ENCODE results near the gene SLC39A2.

Gene SLC39A2

DNA sequence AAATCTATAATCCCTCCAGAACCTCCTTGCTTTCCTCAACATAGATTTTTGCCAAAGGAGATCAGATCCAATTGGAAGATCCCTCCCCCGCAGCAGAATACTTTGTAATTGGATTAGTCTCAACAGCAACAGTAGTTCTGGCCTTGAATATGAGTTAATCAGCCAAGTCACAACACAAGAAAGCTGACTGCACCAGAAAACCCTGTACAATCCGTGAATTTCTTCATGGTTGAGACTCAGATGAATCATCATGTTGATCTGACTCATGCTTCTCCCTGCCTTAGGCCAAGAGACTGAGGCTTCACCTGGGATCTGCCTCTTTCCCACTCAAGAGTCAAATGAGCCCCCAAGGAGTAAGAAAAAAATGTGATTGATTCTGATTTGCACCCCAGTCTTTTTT, 12.3 kb upstream of the SLC39A2 start (continued):
- TF ChIP-seq ZNF626 (tag by site-specific recombination; IDR thresholded peaks at IDR 0.05) (no peak), ZNF274 (IDR thresholded peaks at IDR 0.05; ENCODE audit: low read length) (no peak), ZNF274 (tag by site-specific recombination; IDR thresholded peaks at IDR 0.05; ENCODE audit: borderline replicate concordance) (no peak), HOXD13 (CRISPR knock-in tag; IDR thresholded peaks at IDR 0.05; ENCODE audit: borderline replicate concordance) (no peak), WT1 (tag by site-specific recombination; IDR thresholded peaks at IDR 0.05) (no peak), EGR2 (tag by site-specific recombination; IDR thresholded peaks at IDR 0.05; ENCODE audit: low read depth) (no peak), SP7 (tag by site-specific recombination; IDR thresholded peaks at IDR 0.05) (no peak), ZNF629 (tag by site-specific recombination; IDR thresholded peaks at IDR 0.05) (peak; percentile 70), SP3 (tag by site-specific recombination; IDR thresholded peaks at IDR 0.05) (no peak), ZNF571 (tag by site-specific recombination; IDR thresholded peaks at IDR 0.05) (no peak)
- TF ChIP-seq, protein P1, sequence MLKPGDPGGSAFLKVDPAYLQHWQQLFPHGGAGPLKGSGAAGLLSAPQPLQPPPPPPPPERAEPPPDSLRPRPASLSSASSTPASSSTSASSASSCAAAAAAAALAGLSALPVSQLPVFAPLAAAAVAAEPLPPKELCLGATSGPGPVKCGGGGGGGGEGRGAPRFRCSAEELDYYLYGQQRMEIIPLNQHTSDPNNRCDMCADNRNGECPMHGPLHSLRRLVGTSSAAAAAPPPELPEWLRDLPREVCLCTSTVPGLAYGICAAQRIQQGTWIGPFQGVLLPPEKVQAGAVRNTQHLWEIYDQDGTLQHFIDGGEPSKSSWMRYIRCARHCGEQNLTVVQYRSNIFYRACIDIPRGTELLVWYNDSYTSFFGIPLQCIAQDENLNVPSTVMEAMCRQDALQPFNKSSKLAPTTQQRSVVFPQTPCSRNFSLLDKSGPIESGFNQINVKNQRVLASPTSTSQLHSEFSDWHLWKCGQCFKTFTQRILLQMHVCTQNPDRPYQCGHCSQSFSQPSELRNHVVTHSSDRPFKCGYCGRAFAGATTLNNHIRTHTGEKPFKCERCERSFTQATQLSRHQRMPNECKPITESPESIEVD (tag by site-specific recombination; IDR thresholded peaks at IDR 0.05): 0 out of 2 replicates have a peak, but pooled peaks have one; percentile 20
- TF ChIP-seq, protein P2, sequence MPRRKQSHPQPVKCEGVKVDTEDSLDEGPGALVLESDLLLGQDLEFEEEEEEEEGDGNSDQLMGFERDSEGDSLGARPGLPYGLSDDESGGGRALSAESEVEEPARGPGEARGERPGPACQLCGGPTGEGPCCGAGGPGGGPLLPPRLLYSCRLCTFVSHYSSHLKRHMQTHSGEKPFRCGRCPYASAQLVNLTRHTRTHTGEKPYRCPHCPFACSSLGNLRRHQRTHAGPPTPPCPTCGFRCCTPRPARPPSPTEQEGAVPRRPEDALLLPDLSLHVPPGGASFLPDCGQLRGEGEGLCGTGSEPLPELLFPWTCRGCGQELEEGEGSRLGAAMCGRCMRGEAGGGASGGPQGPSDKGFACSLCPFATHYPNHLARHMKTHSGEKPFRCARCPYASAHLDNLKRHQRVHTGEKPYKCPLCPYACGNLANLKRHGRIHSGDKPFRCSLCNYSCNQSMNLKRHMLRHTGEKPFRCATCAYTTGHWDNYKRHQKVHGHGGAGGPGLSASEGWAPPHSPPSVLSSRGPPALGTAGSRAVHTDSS (tag by site-specific recombination; IDR thresholded peaks at IDR 0.05): no peak
- TF ChIP-seq, protein P3, sequence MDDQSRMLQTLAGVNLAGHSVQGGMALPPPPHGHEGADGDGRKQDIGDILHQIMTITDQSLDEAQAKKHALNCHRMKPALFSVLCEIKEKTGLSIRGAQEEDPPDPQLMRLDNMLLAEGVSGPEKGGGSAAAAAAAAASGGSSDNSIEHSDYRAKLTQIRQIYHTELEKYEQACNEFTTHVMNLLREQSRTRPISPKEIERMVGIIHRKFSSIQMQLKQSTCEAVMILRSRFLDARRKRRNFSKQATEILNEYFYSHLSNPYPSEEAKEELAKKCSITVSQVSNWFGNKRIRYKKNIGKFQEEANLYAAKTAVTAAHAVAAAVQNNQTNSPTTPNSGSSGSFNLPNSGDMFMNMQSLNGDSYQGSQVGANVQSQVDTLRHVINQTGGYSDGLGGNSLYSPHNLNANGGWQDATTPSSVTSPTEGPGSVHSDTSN (CRISPR knock-in tag; IDR thresholded peaks at IDR 0.05): no peak

DNA sequence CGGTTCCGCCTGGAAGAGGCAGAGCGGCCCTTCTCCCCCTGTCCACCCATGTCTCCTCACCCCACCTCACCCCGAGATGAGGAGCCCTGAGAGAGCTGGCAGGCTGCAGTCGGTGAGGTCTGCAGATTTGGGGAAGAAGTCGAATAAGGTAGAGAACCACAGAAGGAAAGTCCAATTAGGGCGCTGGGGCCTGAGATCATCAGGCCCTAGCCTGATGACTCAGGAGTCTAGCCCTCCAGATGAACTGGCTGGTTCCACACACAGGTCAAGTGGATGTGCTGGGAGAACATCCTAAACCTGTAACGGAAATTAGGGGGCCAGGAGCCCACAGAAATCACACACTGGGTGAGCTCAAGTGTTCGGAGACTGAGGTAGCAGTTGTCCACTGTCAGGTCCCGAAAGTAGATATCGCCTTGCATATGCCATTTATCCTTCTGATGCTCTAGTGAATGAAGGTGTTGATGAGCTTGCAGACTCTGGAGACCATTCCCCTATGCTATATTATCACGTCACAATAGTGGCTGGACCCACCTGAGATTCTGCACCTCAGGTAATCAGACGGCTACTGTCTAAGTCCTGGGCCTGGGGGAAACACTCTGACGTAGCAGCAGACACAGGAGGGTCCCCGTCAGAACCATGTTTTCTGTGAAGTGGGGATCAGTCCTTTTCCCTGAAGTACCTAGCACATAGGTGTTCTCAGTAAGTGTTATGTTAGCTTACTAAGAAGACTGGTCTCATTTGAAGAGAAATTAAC, 10.2 kb upstream of the SLC39A2 start:
- peak overlapping the region; percentile 24 for H3K4me3 ChIP-seq (ENCODE audit: low read depth, low read length)
- H3K36me3 ChIP-seq (ENCODE audit: control insufficient read depth in 2 of 2, insufficient read depth in 1 of 2, low read length in 2 of 2): peaks cover 19 to 26% of the 10 kb centered on the region in 2 experiments
- CTCF ChIA-PET: interaction anchor here (0.6 to 2.2 kb wide), 5 partner anchors 8 to 534 kb away, joined by 3 to 15 read pairs (median 4); partner anchors contain the start of gene APEX1
- TF ChIP-seq ZNF416 (tag by site-specific recombination; IDR thresholded peaks at IDR 0.05): no peak
- no peak for TF ChIP-seq ZNF501 (tag by site-specific recombination; IDR thresholded peaks at IDR 0.05)
- no peak for TF ChIP-seq ZFP37 (tag by site-specific recombination; IDR thresholded peaks at IDR 0.05)
- TF ChIP-seq BCL11A (tag by site-specific recombination; IDR thresholded peaks at IDR 0.05; ENCODE audit: low read depth): no peak
- TF ChIP-seq, protein P4, sequence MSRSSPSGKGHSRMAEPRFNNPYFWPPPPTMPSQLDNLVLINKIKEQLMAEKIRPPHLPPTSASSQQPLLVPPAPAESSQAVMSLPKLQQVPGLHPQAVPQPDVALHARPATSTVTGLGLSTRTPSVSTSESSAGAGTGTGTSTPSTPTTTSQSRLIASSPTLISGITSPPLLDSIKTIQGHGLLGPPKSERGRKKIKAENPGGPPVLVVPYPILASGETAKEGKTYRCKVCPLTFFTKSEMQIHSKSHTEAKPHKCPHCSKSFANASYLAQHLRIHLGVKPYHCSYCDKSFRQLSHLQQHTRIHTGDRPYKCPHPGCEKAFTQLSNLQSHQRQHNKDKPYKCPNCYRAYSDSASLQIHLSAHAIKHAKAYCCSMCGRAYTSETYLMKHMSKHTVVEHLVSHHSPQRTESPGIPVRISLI (tag by site-specific recombination; IDR thresholded peaks at IDR 0.05): no peak
- no peak for TF ChIP-seq KLF16 (tag by site-specific recombination; IDR thresholded peaks at IDR 0.05)
- 0 out of 2 replicates have a peak, but pooled peaks cover 2% of the 10 kb centered on the region for H3K4me1 ChIP-seq (ENCODE audit: control insufficient read depth, insufficient read depth, low read length)
- no peaks in the 10 kb centered on the region for H3K9me3 ChIP-seq (ENCODE audit: control insufficient read depth, insufficient read depth, low read depth, low read length)
- POLR2A ChIA-PET: interaction anchor here (0.6 to 0.8 kb wide), 2 partner anchors 18 to 82 kb away, joined by 3 read pairs; no protein-coding TSS in a partner anchor
- peak overlapping the region; percentile 34 for H3K27ac ChIP-seq (ENCODE audit: extremely low read depth, low read depth, low read length)
